Retinal pigment epithelial cell (primary cell): ENCODE results near the gene OPA1.

ENCODE experiments used
- DNase-seq: peaks from one replicate; pipeline ENCODE4 v3.0.0-alpha.2; 2010; ENCODE audit warnings: low read depth
- H3K4me3 ChIP-seq: 2 replicates; pipeline ENCODE4 v1.5.1; 2011; ENCODE audit warnings: mild to moderate bottlenecking, low read length, control low read depth, moderate library complexity
- CTCF ChIP-seq: conservative IDR thresholded peaks from 2 replicates; pipeline ENCODE4 v1.5.1; 2011; ENCODE audit warnings: low read depth, low read length, control low read depth, inconsistent platforms

OPA1 gene

GRCh38 chr3:193645806-193646205 lies 52.8 kb downstream of the OPA1 start:
- no peak overlapping the region for H3K4me3 ChIP-seq
- DNase-seq: no peak
- TF ChIP-seq CTCF: no peak

- no peak overlapping the region for H3K4me3 ChIP-seq
Measured at GRCh38 chr3:193648542-193649076, 55.6 kb downstream of the OPA1 start.

GRCh38 chr3:193650585-193650984 lies 57.6 kb downstream of the OPA1 start:
- no peak for DNase-seq
- no peak overlapping the region for H3K4me3 ChIP-seq
- TF ChIP-seq CTCF: no peak

More at GRCh38 chr3:193648542-193649076, 55.6 kb downstream of the OPA1 start:
- no peak for DNase-seq
- TF ChIP-seq CTCF: no peak

- no peak for TF ChIP-seq CTCF
- DNase-seq: no peak
- no peak overlapping the region for H3K4me3 ChIP-seq
Measured at GRCh38 chr3:193655831-193656433, 62.9 kb downstream of the OPA1 start.

GRCh38 chr3:193656445-193656844 lies 63.4 kb downstream of the OPA1 start:
- no peak for DNase-seq
- TF ChIP-seq CTCF: no peak
- H3K4me3 ChIP-seq: no peak overlapping the region

- H3K4me3 ChIP-seq: no peak overlapping the region
- TF ChIP-seq CTCF: no peak
- DNase-seq: no peak
Measured at GRCh38 chr3:193656878-193657282, 63.9 kb downstream of the OPA1 start.

- H3K4me3 ChIP-seq: no peak overlapping the region
- TF ChIP-seq CTCF: no peak
- DNase-seq: no peak
Measured at GRCh38 chr3:193660171-193660570, 67.2 kb downstream of the OPA1 start.
